ENCODE results near the gene CACNA1I. TPM values are rescaled to one million over a fixed set of nuclear protein-coding genes. Genes with fewer than 3 reads are reported as not detected.

Gene CACNA1I
- total RNA-seq, 3 donors from 2014 or later (not counting 1 experiment from before 2014, with no cell fraction given), result 0.05 to 0.83 (median 0.72) TPM

- H3K4me1 Mint-ChIP-seq, result peaks cover 10 to 21% of the 10 kb centered on the region in 2 donors
- no peaks in the 10 kb centered on the region for H3K36me3 Mint-ChIP-seq
- H3K9me3 Mint-ChIP-seq, result no peaks in the 10 kb centered on the region
- peak in 1 of 2 donors; percentile 65 for DNase-seq
- Histone ChIP-seq H3K27me3 (ENCODE audit: control insufficient read depth, insufficient read depth, low read length) (peaks cover 24% of the 10 kb centered on the region), H3K36me3 (ENCODE audit: control insufficient read depth, insufficient read depth, low read length) (no peaks in the 10 kb centered on the region), H3K4me3 (ENCODE audit: low read length) (no peak overlapping the region), H3K27ac (ENCODE audit: low read length) (no peak overlapping the region), H3K4me1 (ENCODE audit: control insufficient read depth, insufficient read depth, low read length) (peaks cover 18% of the 10 kb centered on the region), H3K9me3 (ENCODE audit: control insufficient read depth, insufficient read depth, low read length) (no peaks in the 10 kb centered on the region)
- H3K4me3 Mint-ChIP-seq, result no peak overlapping the region
- WGBS (ENCODE audit: insufficient coverage), result 9% methylated on average over 43 of the region's 44 CpGs
- H3K27me3 Mint-ChIP-seq (ENCODE audit: low read depth in 2 of 2), result peaks cover 32 to 39% of the 10 kb centered on the region in 2 donors
- ATAC-seq, result peak in 2 of 3 donors; percentile 42 to 45
- intact Hi-C loops (cut with micrococcal nuclease), result no loop called here
- no peak for TF ChIP-seq CTCF (IDR thresholded peaks at IDR 0.05)
- no peak overlapping the region for H3K27ac Mint-ChIP-seq
These were observed 94.1 kb downstream of the CACNA1I start for GRCh38 chr22:39664485-39665200.

GRCh38 chr22:39665229-39665628, 94.7 kb downstream of the CACNA1I start:
- intact Hi-C loops (cut with micrococcal nuclease), result no loop called here
- Histone ChIP-seq H3K36me3 (ENCODE audit: control insufficient read depth, insufficient read depth, low read length) (no peaks in the 10 kb centered on the region), H3K27ac (ENCODE audit: low read length) (no peak overlapping the region), H3K4me1 (ENCODE audit: control insufficient read depth, insufficient read depth, low read length) (peaks cover 18% of the 10 kb centered on the region), H3K27me3 (ENCODE audit: control insufficient read depth, insufficient read depth, low read length) (peaks cover 22% of the 10 kb centered on the region), H3K4me3 (ENCODE audit: low read length) (no peak overlapping the region), H3K9me3 (ENCODE audit: control insufficient read depth, insufficient read depth, low read length) (no peaks in the 10 kb centered on the region)
- Mint-ChIP-seq H3K27me3 (ENCODE audit: low read depth in 2 of 2) (peaks cover 26 to 37% of the 10 kb centered on the region in 2 donors), H3K9me3 (no peaks in the 10 kb centered on the region), H3K27ac (no peak overlapping the region), H3K4me3 (peak overlapping the region; percentile 53), H3K36me3 (no peaks in the 10 kb centered on the region), H3K4me1 (peaks cover 10 to 21% of the 10 kb centered on the region in 2 donors)
- ATAC-seq (no peak), DNase-seq (no peak)
- 73% methylated on average over 8 of the region's 8 CpGs for WGBS (ENCODE audit: insufficient coverage)
- TF ChIP-seq CTCF (IDR thresholded peaks at IDR 0.05), result no peak

GRCh38 chr22:39665661-39666431, 95.3 kb downstream of the CACNA1I start:
- Histone ChIP-seq H3K27me3 (ENCODE audit: control insufficient read depth, insufficient read depth, low read length) (peaks cover 21% of the 10 kb centered on the region), H3K27ac (ENCODE audit: low read length) (no peak overlapping the region), H3K4me1 (ENCODE audit: control insufficient read depth, insufficient read depth, low read length) (peaks cover 18% of the 10 kb centered on the region), H3K4me3 (ENCODE audit: low read length) (no peak overlapping the region), H3K9me3 (ENCODE audit: control insufficient read depth, insufficient read depth, low read length) (no peaks in the 10 kb centered on the region), H3K36me3 (ENCODE audit: control insufficient read depth, insufficient read depth, low read length) (no peaks in the 10 kb centered on the region)
- ATAC-seq (no peak), DNase-seq (no peak)
- peak overlapping the region; percentile 55 for H3K4me3 Mint-ChIP-seq
- WGBS (ENCODE audit: insufficient coverage), result 86% methylated on average over 16 of the region's 16 CpGs
- H3K27me3 Mint-ChIP-seq (ENCODE audit: low read depth in 2 of 2), result peaks cover 20 to 35% of the 10 kb centered on the region in 2 donors
- peaks cover 10 to 21% of the 10 kb centered on the region in 2 donors for H3K4me1 Mint-ChIP-seq
- no peak overlapping the region for H3K27ac Mint-ChIP-seq
- H3K9me3 Mint-ChIP-seq, result no peaks in the 10 kb centered on the region
- intact Hi-C loops (cut with micrococcal nuclease), result no loop called here
- no peaks in the 10 kb centered on the region for H3K36me3 Mint-ChIP-seq
- TF ChIP-seq CTCF (IDR thresholded peaks at IDR 0.05), result no peak

All from natural killer cell (primary cell).